Coronary artery (tissue), 2 donors: ENCODE measurements around the gene RASGRP3.
"Not testable (repeated sequence)": the region's sequence is repeated elsewhere in the genome, so short reads cannot be mapped to it uniquely, and the experiment has no call there.

ENCODE experiments used
- DNase-seq: peaks from one replicate; pipeline ENCODE4 v3.0.0-alpha.2; 2017; ENCODE audit warnings: low spot score
- H3K27ac ChIP-seq, 2 donors: fragments of 200-600 bp; sonication (generic); one replicate each; pipeline ENCODE4 v1.5.1; 2016 to 2019
- H3K4me3 ChIP-seq: fragments of 200-600 bp; sonication (generic); 2 replicates; pipeline ENCODE4 v1.5.1; 2016; ENCODE audit warnings: mild to moderate bottlenecking, moderate library complexity
- TF ChIP-seq, protein P1 (sequence below): fragments of 200-600 bp; sonication (generic); IDR thresholded peaks from one replicate; pipeline ENCODE4 v1.5.1; 2019; ENCODE audit warnings: antibody characterized with exemption

RASGRP3 gene

DNA sequence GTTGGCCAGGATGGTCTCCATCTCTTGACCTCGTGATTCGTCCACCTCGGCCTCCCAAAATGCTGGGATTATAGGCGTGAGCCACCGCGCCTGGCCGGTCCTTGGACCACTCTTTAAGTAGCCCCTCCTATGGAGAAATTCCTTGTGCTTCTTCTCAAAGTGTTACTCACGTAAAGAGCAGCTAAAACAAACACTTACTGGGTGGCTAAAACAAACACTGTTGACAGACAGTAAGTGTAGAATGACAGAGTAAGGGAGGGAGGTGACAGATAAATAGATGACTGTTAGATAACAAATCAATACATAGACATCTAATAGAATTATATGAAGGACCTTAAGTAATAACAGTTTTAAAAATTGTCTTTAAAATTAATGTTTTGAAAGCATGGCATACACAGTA lies 40.9 kb upstream of the RASGRP3 start:
- TF ChIP-seq, protein P1, sequence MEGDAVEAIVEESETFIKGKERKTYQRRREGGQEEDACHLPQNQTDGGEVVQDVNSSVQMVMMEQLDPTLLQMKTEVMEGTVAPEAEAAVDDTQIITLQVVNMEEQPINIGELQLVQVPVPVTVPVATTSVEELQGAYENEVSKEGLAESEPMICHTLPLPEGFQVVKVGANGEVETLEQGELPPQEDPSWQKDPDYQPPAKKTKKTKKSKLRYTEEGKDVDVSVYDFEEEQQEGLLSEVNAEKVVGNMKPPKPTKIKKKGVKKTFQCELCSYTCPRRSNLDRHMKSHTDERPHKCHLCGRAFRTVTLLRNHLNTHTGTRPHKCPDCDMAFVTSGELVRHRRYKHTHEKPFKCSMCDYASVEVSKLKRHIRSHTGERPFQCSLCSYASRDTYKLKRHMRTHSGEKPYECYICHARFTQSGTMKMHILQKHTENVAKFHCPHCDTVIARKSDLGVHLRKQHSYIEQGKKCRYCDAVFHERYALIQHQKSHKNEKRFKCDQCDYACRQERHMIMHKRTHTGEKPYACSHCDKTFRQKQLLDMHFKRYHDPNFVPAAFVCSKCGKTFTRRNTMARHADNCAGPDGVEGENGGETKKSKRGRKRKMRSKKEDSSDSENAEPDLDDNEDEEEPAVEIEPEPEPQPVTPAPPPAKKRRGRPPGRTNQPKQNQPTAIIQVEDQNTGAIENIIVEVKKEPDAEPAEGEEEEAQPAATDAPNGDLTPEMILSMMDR: no peak
- Histone ChIP-seq H3K4me3 (no peak overlapping the region), H3K27ac (no peak overlapping the region)
- no peak for DNase-seq

DNA sequence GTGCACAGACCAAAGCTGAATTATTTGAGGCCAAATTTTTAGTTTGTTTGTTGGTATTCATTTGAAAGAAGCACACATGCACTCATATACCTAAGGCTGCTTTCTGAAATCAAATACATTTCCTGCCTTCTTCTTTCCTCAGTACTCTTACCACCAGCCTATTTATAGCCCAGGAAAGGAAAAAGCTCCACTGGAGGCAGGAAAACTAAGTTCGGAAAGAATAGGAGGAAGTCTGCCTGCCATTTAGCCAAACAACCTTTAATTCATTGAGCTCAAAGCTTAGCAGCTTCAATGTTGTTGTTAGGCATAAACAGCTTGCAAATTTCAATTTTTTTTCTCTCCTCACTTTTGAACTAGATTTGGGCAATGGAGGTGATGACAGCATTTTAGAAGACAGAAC lies 40.4 kb upstream of the RASGRP3 start:
- Histone ChIP-seq H3K4me3 (no peak overlapping the region), H3K27ac (no peak overlapping the region)
- no peak for DNase-seq
- TF ChIP-seq, protein P1: no peak

DNA sequence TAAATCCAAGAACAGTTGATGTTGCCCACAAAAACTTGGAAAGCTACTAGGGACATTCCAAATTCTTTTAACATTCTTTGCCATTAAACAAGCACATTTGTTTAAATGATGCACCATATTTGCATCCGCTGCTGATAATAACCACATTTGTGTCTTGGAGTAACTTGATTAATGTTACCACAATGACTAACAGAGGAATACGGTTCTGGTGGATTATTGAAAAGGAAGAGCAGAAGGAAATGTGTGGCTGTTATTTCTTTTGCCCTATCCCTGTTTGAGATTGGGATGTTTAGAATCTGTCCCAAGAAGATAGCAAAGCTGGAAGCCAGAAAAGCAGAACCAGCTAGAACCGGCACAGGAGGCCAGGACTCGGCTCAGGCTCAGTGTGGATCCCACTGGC lies 39.2 kb upstream of the RASGRP3 start:
- peak overlapping the region; percentile 4 for H3K4me3 ChIP-seq

DNA sequence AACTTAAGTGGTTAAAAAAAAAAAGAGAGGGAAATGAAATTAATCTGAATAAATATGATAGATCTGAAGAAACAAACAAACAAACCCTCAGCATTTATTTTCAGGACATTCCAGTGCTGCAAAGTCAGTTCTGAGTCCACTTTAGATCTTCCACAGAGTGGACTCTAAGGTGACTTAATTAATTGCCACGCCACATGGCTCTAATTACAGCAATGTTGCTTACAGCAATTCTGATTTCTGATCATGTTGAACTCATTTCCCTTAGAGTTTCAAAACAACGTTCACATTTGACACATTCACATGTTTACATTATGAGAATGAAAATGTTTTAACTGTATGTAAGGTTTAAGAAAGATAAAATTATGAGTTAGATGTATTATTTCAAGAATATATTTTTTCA lies 38.6 kb upstream of the RASGRP3 start:
- Histone ChIP-seq H3K27ac (peak overlapping the region in 1 of 2 donors; percentile 13), H3K4me3 (no peak overlapping the region)
- no peak for DNase-seq
- TF ChIP-seq, protein P1: no peak

More for the DNA sequence above, 39.2 kb upstream of the RASGRP3 start:
- TF ChIP-seq, protein P1: no peak
- peak overlapping the region; percentile 13 to 57 for H3K27ac ChIP-seq
- DNase-seq: no peak

DNA sequence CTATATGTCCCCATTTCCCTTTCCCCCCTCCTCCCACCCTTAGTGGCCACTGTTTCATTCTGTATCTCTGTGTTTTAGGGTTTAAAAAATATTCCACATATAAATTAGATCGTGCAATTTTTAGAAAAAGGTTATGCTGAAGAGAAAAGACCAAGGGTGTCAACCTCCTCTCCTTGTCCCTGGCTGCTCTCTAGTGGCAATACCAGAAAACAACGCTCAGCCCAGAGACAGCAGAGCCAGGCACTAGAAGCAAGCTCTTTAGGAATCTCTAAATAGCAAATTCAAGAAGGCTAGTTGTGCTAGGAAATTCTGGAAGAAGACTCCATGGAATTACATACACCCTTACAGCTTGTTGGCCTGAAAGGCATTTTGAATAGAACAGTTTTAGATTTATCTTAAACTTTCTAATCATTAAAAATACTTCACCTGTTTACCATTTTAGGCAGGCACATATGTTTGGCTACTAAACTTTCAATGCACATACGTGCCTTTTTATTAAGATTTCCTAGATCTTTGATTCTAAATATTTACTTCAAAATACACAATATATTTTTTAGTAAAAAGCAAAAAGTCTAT lies 35.1 kb upstream of the RASGRP3 start:
- Histone ChIP-seq H3K27ac (peak overlapping the region in 1 of 2 donors; percentile 17), H3K4me3 (no peak overlapping the region)
- TF ChIP-seq, protein P1: peak; percentile 44
- peak; percentile 76 for DNase-seq

DNA sequence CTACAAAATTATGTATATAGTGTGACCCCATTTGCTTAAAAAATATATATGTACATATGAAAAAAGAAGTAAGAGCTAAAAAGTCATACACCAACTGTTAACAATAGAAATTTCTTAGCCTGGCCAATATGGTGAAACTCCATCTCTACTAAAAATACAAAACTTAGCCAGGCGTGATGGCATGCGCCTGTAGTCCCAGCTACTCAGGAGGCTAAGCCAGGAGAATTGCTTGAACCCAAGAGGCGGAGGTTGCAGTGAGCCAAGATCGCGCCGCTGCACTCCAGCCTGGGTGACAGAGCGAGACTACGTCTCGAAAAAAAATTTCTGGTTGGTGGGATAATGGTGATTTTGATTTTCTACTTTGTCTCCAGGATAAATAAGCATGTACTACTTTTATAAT lies 34.4 kb upstream of the RASGRP3 start:
- H3K4me3 ChIP-seq: not testable (repeated sequence)
- H3K27ac ChIP-seq: peak overlapping the region in 1 of 2 donors; percentile 19

DNA sequence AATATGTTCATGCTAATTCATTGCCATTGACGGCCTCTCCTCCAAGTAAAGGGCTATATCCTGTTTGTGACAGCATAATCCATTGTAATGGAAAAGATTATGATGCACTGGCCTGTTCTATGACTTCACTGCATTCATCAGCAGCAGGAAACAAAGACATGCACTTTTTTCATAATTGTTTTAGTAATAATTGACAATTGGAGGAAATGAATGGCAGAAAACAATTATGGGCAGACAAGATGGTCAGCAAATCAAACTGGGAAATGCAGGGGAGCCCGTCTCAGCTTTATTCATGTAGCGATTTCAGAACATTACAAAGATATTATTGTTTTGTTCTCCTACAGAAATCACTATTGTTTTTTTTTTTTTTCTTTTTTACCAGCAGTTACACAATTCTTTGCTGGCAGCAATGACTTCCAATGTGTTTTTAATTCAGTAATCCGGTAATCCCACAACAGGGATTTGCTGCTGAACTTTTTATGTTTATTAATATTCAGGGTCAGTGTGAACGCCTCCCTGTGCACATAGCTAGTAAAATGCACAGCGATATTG lies 33.8 kb upstream of the RASGRP3 start:
- DNase-seq: no peak
- H3K4me3 ChIP-seq: no peak overlapping the region
- H3K27ac ChIP-seq: peak overlapping the region in 1 of 2 donors; percentile 19
- TF ChIP-seq, protein P1: no peak

More for the DNA sequence above, 34.4 kb upstream of the RASGRP3 start:
- DNase-seq: not testable (repeated sequence)
